Uterus (tissue), 4 donors: ENCODE measurements around the gene BRAT1. TPM values are rescaled to one million over a fixed set of nuclear protein-coding genes. Genes with fewer than 3 reads are reported as not detected.

Source experiments
- DNase-seq, 2 donors: peaks; one replicate each; pipeline ENCODE4 v3.0.0-alpha.2; 2019 to 2020
- H3K27ac ChIP-seq, 2 donors: fragments of 200-600 bp; sonication (generic); 1 replicate in 1 of 2; 2 replicates in 1 of 2; pipeline ENCODE4 v1.5.1; 2016 to 2018
- H3K27me3 ChIP-seq, 2 donors: fragments of 200-600 bp; sonication (generic); one replicate each; pipeline ENCODE4 v1.5.1; 2018 to 2019; ENCODE audit warnings: control low read depth in 1 of 2
- H3K36me3 ChIP-seq, 2 donors: fragments of 200-600 bp; sonication (generic); one replicate each; pipeline ENCODE4 v1.5.1; 2019; ENCODE audit warnings: control low read depth in 1 of 2
- H3K4me1 ChIP-seq, 2 donors: fragments of 200-600 bp; sonication (generic); one replicate each; pipeline ENCODE4 v1.5.1; 2018 to 2019; ENCODE audit warnings: control low read depth in 1 of 2
- H3K4me3 ChIP-seq, 2 donors: fragments of 200-600 bp; sonication (generic); 1 replicate in 1 of 2; 2 replicates in 1 of 2; pipeline ENCODE4 v1.5.1; 2018 to 2019; ENCODE audit warnings: mild to moderate bottlenecking in 1 of 2
- H3K9me3 ChIP-seq, 2 donors: fragments of 200-600 bp; sonication (generic); one replicate each; pipeline ENCODE4 v1.5.1; 2019; ENCODE audit warnings: control low read depth in 1 of 2
- POLR2A ChIP-seq, 2 donors: fragments of 450-650 bp; IDR thresholded peaks; one replicate each; pipeline ENCODE4 v1.6.1; 2016; ENCODE audit warnings: antibody characterized with exemption in 2 of 2, mild to moderate bottlenecking in 1 of 2, moderate library complexity in 1 of 2
- intact Hi-C: fragments of 100-400 bp; cut with DNase I; formaldehyde crosslinking; loops from one replicate; pipeline ENCODE4 v1.15.1; 2023; ENCODE audit warnings: low total_unique reads
- total RNA-seq, 4 donors: library from RNA; depleted of rRNA in 3 of 4; stranded (reverse); fragments of >200 nt in 3 of 4; gene quantifications; one replicate each; pipeline versions ENCODE4 v1.1.0 to v1.2.4, GENCODE V29; 2014 to 2023
- TF ChIP-seq, protein P1 (sequence below), 4 experiments: fragments of 200-600 bp in 2 of 4; fragments of 450-650 bp in 2 of 4; sonication (generic) in 2 of 4; IDR thresholded peaks; one replicate each; pipeline ENCODE4 v1.5.1; 2016 to 2019; ENCODE audit warnings: antibody characterized with exemption in 4 of 4, mild to moderate bottlenecking in 2 of 4, moderate library complexity in 1 of 4
- donor health status: DM: yes; HTN: yes; CAD: no.

The BRAT1 gene
- total RNA-seq = 10 to 100 TPM; 10.3 to 44.3 (median 36.0) TPM

DNA sequence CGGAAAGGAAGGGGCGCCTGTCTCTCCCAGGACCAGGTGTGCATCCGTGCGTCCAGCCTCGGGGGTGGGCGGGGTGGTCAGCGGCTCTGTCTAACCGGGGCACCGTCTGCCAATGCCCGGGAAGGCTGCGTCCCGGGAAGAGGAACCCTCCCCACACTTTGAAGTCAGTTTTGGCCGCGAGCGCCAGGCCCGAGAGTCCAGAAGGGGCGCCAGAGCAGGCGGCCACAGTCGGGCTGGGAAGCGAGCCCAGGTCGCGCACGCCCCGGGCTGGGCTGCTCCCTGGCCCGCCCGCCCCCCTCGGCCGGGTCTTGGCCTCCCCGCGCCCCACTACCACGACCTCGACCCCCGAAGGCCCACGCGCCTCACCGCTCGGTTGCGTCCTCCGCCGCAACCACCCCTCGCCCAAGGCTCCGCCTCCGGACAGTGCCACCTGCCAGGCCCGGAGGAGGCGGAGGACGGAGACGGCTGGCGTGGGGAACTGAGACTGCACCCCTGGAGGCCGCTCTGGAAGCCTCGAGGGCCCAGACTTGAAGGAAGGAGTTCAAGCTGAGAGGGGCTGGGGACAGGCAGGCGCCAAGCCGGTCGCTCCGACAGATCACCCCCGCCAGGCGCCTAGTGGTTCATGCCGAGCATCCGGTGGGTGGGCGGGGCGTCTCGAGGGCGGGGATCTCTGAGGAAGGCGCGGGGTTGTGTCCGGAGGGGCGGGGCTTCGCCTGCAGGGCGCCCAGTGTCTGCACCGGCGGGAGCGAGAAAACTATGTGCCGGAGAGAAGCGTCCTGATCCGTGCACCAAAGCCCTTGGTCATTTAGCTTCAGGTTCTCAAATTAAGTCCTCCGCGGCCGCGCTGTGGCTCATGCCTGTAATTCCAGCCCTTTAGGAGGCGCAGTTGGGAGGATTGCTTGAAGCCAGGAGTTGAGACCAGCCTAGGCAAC lies at the start of gene BRAT1:
BRAT1 (minus strand) TSS at position 404 of the 932 bp plus-strand sequence. CDS start 1,093 bp downstream, outside the sequence.
- peak; percentile 95 to 97 for DNase-seq
- H3K9me3 ChIP-seq = no peaks in the 10 kb centered on the region
- no peaks in the 10 kb centered on the region for H3K36me3 ChIP-seq
- H3K27ac ChIP-seq = peak within 1 kb of the TSS; percentile 98
- H3K27me3 ChIP-seq = no peaks in the 10 kb centered on the region
- H3K4me1 ChIP-seq = peaks cover 0 to 9% of the 10 kb centered on the region in 2 donors
- intact Hi-C loops = loop anchor here (5.0 kb wide), 1 partner anchor 77 kb away; the partner anchor contains the start of gene TTYH3
- TF ChIP-seq POLR2A (IDR thresholded peaks at IDR 0.05) = peak; percentile 36 to 70
- TF ChIP-seq, protein P1, sequence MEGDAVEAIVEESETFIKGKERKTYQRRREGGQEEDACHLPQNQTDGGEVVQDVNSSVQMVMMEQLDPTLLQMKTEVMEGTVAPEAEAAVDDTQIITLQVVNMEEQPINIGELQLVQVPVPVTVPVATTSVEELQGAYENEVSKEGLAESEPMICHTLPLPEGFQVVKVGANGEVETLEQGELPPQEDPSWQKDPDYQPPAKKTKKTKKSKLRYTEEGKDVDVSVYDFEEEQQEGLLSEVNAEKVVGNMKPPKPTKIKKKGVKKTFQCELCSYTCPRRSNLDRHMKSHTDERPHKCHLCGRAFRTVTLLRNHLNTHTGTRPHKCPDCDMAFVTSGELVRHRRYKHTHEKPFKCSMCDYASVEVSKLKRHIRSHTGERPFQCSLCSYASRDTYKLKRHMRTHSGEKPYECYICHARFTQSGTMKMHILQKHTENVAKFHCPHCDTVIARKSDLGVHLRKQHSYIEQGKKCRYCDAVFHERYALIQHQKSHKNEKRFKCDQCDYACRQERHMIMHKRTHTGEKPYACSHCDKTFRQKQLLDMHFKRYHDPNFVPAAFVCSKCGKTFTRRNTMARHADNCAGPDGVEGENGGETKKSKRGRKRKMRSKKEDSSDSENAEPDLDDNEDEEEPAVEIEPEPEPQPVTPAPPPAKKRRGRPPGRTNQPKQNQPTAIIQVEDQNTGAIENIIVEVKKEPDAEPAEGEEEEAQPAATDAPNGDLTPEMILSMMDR (IDR thresholded peaks at IDR 0.05) = peak in 3 of 4 experiments; percentile 25 to 46 (median 45)
- H3K4me3 ChIP-seq = peak within 1 kb of the TSS; percentile 69 to 94

DNA sequence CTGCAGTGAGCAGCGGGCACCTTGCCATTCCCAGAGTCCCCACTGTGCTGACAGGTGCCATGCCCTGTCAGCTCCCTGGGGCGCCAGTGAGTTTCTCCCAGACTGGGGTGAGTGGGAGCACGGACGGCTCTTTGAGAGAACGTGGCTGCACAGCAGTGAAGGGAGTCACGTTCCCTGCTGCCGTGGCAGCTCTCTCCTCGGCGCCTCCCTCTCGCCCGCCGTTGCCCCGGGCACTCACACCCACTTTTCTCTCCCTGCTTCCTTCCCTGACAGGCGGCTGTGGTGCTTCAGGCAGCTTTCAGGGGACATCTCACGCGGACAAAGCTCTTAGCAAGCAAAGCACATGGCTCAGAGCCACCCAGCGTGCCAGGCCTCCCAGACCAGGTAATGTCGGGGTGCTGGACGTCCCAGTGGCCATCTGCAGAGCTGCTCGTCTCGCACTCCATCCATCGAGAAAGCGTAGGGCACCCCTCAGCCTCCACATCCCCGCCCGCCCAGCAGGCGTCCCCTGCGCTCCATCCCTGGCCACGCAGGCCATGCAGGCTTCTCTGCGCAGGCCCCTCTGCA lies 49.4 kb upstream of the BRAT1 start:
- no peaks in the 10 kb centered on the region for H3K36me3 ChIP-seq
- TF ChIP-seq, protein P1 (IDR thresholded peaks at IDR 0.05) = no peak
- no peak for TF ChIP-seq POLR2A (IDR thresholded peaks at IDR 0.05)
- no peak for DNase-seq
- H3K27me3 ChIP-seq = no peaks in the 10 kb centered on the region
- H3K27ac ChIP-seq = no peak overlapping the region
- intact Hi-C loops = no loop called here
- no peaks in the 10 kb centered on the region for H3K4me1 ChIP-seq
- no peaks in the 10 kb centered on the region for H3K9me3 ChIP-seq
- H3K4me3 ChIP-seq = no peak overlapping the region

DNA sequence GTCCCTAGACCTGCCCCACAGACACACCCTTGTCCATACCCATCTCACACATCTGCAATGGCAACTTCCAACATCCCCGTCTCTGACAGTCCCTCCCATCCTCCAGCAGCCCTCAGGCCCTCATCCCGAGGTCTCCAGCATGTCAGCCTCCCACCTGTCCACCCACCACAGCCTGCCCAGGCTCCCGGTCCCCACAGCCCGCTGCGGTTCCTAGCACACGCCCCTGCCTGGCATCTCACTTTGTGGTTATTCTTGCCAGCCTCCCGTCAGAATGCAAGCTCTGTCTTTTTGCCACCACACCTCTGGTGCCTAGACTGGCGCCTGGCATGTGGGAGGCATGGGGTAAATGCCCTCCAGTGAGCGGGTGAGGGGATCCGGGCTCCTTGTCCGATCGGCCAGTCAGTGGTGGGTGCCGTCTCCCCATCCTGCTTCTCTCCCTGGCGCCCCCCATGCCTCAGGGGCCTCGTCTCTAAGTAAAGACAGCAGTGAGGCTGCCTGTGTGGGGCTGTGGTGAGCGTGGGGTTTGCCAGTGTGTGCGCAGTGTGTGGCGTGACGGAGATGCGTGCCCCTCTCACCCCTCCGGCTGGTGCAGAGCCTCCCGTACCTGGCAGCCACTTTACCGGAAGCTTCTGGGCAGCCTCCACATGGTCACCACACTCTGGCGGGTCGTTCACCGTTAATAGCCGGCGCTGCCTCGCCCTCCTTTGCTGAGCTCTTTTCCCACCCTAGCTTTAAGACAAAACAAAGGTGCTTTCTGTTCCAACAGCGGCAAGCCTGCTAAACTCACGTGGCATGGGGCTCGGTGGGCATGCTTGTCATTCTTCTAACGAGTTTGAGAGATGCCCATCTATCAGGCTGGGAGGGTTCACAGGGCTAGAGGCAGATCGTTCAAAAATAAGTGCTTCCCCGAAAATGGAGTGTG lies 48.0 kb upstream of the BRAT1 start:
- Histone ChIP-seq H3K27me3 (no peaks in the 10 kb centered on the region), H3K36me3 (no peaks in the 10 kb centered on the region), H3K4me1 (no peaks in the 10 kb centered on the region), H3K9me3 (no peaks in the 10 kb centered on the region), H3K4me3 (no peak overlapping the region), H3K27ac (no peak overlapping the region)
- intact Hi-C loops = no loop called here
- no peak for TF ChIP-seq POLR2A (IDR thresholded peaks at IDR 0.05)
- TF ChIP-seq, protein P1 (IDR thresholded peaks at IDR 0.05) = no peak
- no peak for DNase-seq

DNA sequence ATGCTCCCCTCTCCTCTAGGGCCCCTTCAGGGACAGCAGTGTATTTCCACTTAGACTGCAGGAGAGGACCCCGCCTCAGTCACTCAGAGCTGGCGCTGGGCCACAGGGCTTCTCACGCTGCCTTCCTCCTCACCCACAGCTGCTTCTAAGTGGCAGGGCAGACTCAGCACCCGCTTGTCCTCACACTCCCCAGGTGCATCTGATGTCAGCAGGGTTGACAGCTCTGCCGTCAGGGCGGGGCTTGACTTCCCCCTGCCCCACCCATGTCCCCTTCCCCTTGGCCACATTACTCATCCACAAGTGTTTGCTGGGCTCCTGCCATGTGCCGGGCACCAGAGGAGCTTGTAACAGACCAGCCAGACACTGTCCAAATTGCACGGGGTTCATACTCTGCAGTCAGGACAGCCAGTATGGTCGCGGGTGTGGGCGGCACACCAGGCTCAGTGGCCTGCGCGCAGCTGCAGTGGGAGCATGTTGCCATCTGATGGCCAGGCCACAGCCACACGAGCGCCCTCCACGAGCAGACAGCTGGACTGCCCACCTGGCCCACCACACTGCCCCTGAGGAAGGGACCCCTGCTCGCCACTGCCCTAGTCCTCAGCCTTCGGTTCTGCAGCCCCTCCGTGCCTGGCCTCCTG lies 47.2 kb upstream of the BRAT1 start:
- H3K4me1 ChIP-seq = no peaks in the 10 kb centered on the region
- intact Hi-C loops = no loop called here
- no peaks in the 10 kb centered on the region for H3K36me3 ChIP-seq
- TF ChIP-seq, protein P1 (IDR thresholded peaks at IDR 0.05) = no peak
- no peak for TF ChIP-seq POLR2A (IDR thresholded peaks at IDR 0.05)
- H3K27me3 ChIP-seq = no peaks in the 10 kb centered on the region
- no peak overlapping the region for H3K27ac ChIP-seq
- no peak for DNase-seq
- no peak overlapping the region for H3K4me3 ChIP-seq
- H3K9me3 ChIP-seq = no peaks in the 10 kb centered on the region
